Effector CD8-positive, alpha-beta T cell (primary cell): Measurements from ENCODE around the gene APIP.

Experiments
- DNase-seq: peaks from one replicate; lab custom pipeline; 2025; lab: John Stamatoyannopoulos, UW

APIP gene

GRCh38 chr11:34887260-34887659, 28.9 kb downstream of the APIP start:
- no peak for DNase-seq

- DNase-seq: no peak
These were observed 29.6 kb downstream of the APIP start for GRCh38 chr11:34886609-34887008.

- DNase-seq: no peak
These were observed 34.3 kb downstream of the APIP start for GRCh38 chr11:34881900-34882299.

- DNase-seq: no peak
These were observed 38.7 kb downstream of the APIP start for GRCh38 chr11:34877375-34877975.

GRCh38 chr11:34874202-34874601, 42.0 kb downstream of the APIP start:
- no peak for DNase-seq

- no peak for DNase-seq
These were observed 45.5 kb downstream of the APIP start for GRCh38 chr11:34870548-34871196.

GRCh38 chr11:34869425-34869824, 46.8 kb downstream of the APIP start:
- DNase-seq: no peak

GRCh38 chr11:34866375-34866774, 49.8 kb downstream of the APIP start:
- no peak for DNase-seq

GRCh38 chr11:34865261-34865660, 50.9 kb downstream of the APIP start:
- DNase-seq: no peak

GRCh38 chr11:34864424-34864823, 51.8 kb downstream of the APIP start:
- no peak for DNase-seq

GRCh38 chr11:34863048-34863447, 53.1 kb downstream of the APIP start:
- DNase-seq: no peak

GRCh38 chr11:34860518-34860917, 55.7 kb downstream of the APIP start:
- DNase-seq: no peak

GRCh38 chr11:34860034-34860433, 56.1 kb downstream of the APIP start:
- DNase-seq: no peak

GRCh38 chr11:34859496-34859895, 56.7 kb downstream of the APIP start:
- no peak for DNase-seq

GRCh38 chr11:34857463-34857862, 58.7 kb downstream of the APIP start:
- DNase-seq: no peak

GRCh38 chr11:34856251-34856650, 59.9 kb downstream of the APIP start:
- no peak for DNase-seq

GRCh38 chr11:34855754-34856095, 60.5 kb downstream of the APIP start:
- DNase-seq: no peak

- DNase-seq: no peak
These were observed 61.0 kb downstream of the APIP start for GRCh38 chr11:34855021-34855753.

- no peak for DNase-seq
These were observed 64.3 kb downstream of the APIP start for GRCh38 chr11:34851916-34852315.

- no peak for DNase-seq
These were observed 65.8 kb downstream of the APIP start for GRCh38 chr11:34850334-34850733.

- DNase-seq: no peak
These were observed 69.7 kb downstream of the APIP start for GRCh38 chr11:34846467-34846866.

- DNase-seq: no peak
These were observed 71.6 kb downstream of the APIP start for GRCh38 chr11:34844463-34845112.

GRCh38 chr11:34843271-34843670, 72.9 kb downstream of the APIP start:
- DNase-seq: no peak
